T follicular helper cell (primary cell): ENCODE measurements around the gene SHROOM3.

Experiments used
- DNase-seq: peaks from one replicate; pipeline ENCODE4 v3.0.0-alpha.2; 2020; ENCODE audit warnings: low read depth

Gene SHROOM3

GRCh38 chr4:76494871-76495590 lies 60.0 kb downstream of the SHROOM3 start:
- DNase-seq: no peak

GRCh38 chr4:76498550-76498949 lies 63.5 kb downstream of the SHROOM3 start:
- no peak for DNase-seq

- no peak for DNase-seq
These were observed 64.4 kb downstream of the SHROOM3 start for GRCh38 chr4:76499461-76499860.

GRCh38 chr4:76502886-76503285 lies 67.9 kb downstream of the SHROOM3 start:
- no peak for DNase-seq

- no peak for DNase-seq
These were observed 69.8 kb downstream of the SHROOM3 start for GRCh38 chr4:76504613-76505465.

GRCh38 chr4:76511947-76512346 lies 76.9 kb downstream of the SHROOM3 start:
- no peak for DNase-seq

GRCh38 chr4:76513482-76513881 lies 78.5 kb downstream of the SHROOM3 start:
- no peak for DNase-seq

GRCh38 chr4:76514087-76514486 lies 79.1 kb downstream of the SHROOM3 start:
- no peak for DNase-seq

- no peak for DNase-seq
These were observed 81.2 kb downstream of the SHROOM3 start for GRCh38 chr4:76515975-76516843.

- no peak for DNase-seq
These were observed 83.2 kb downstream of the SHROOM3 start for GRCh38 chr4:76518241-76518640.

GRCh38 chr4:76523593-76523992 lies 88.6 kb downstream of the SHROOM3 start:
- DNase-seq: no peak

GRCh38 chr4:76525751-76526150 lies 90.7 kb downstream of the SHROOM3 start:
- no peak for DNase-seq

GRCh38 chr4:76526585-76526990 lies 91.6 kb downstream of the SHROOM3 start:
- DNase-seq: no peak

GRCh38 chr4:76527666-76528065 lies 92.6 kb downstream of the SHROOM3 start:
- no peak for DNase-seq

GRCh38 chr4:76531597-76531996 lies 96.6 kb downstream of the SHROOM3 start:
- DNase-seq: no peak

GRCh38 chr4:76532805-76533204 lies 97.8 kb downstream of the SHROOM3 start:
- DNase-seq: no peak

- no peak for DNase-seq
These were observed 98.3 kb downstream of the SHROOM3 start for GRCh38 chr4:76533314-76533713.

- no peak for DNase-seq
These were observed 100.8 kb downstream of the SHROOM3 start for GRCh38 chr4:76535603-76536372.

GRCh38 chr4:76536373-76536689 lies 101.3 kb downstream of the SHROOM3 start:
- no peak for DNase-seq

GRCh38 chr4:76538296-76538695 lies 103.3 kb downstream of the SHROOM3 start:
- DNase-seq: no peak

- no peak for DNase-seq
These were observed 105.0 kb downstream of the SHROOM3 start for GRCh38 chr4:76539979-76540378.

GRCh38 chr4:76540486-76540885 lies 105.5 kb downstream of the SHROOM3 start:
- DNase-seq: no peak
